HepG2 (cell line): ENCODE measurements around the gene NOP14. TPM values are rescaled to one million over a fixed set of nuclear protein-coding genes. Genes with fewer than 3 reads are reported as not detected.

Experiments used
- AHR ChIP-seq: IDR thresholded peaks from 2 replicates; pipeline ENCODE4 v1.6.1; 2018; ENCODE audit warnings: missing genetic modification reagents, missing compliant biosample characterization
- FOXJ3 ChIP-seq: sonication (generic); formaldehyde crosslinking; IDR thresholded peaks from 2 replicates; pipeline ENCODE4 v1.4.0; 2020; ENCODE audit warnings: missing genetic modification reagents, mild to moderate bottlenecking, borderline replicate concordance
- LCORL ChIP-seq, 2 experiments: fragments of 450-650 bp in 1 of 2; sonication (generic) in 1 of 2; formaldehyde crosslinking in 1 of 2; IDR thresholded peaks; 2 replicates each; pipeline versions ENCODE4 v1.5.0 to v1.6.1; 2017 to 2020; ENCODE audit warnings: antibody characterized with exemption in 1 of 2, missing genetic modification reagents in 1 of 2
- MATR3 ChIP-seq: sonication (generic); formaldehyde crosslinking; IDR thresholded peaks from 2 replicates; pipeline ENCODE4 v1.4.0; 2020; ENCODE audit warnings: missing genetic modification reagents
- MTA3 ChIP-seq: sonication (generic); formaldehyde crosslinking; IDR thresholded peaks from 2 replicates; pipeline ENCODE4 v1.4.0; 2020; ENCODE audit warnings: missing genetic modification reagents
- PAX8 ChIP-seq: sonication (generic); formaldehyde crosslinking; IDR thresholded peaks from 2 replicates; pipeline ENCODE4 v1.8.0; 2022; ENCODE audit warnings: mild to moderate bottlenecking, missing genetic modification reagents, borderline replicate concordance
- PHB2 ChIP-seq: fragments of 450-650 bp; IDR thresholded peaks from 2 replicates; pipeline ENCODE4 v1.6.1; 2018; ENCODE audit not compliant: partially characterized antibody
- PREB ChIP-seq: sonication (generic); formaldehyde crosslinking; IDR thresholded peaks from 2 replicates; pipeline ENCODE4 v1.4.0; 2020; ENCODE audit warnings: missing genetic modification reagents
- SIN3B ChIP-seq: fragments of 150-350 bp; IDR thresholded peaks from 2 replicates; pipeline ENCODE4 v1.6.1; 2014; ENCODE audit warnings: low read length
- TBX2 ChIP-seq: sonication (generic); formaldehyde crosslinking; IDR thresholded peaks from 2 replicates; pipeline ENCODE4 v1.5.0; 2020; ENCODE audit warnings: missing genetic modification reagents, mild to moderate bottlenecking, borderline replicate concordance
- USF2 ChIP-seq, 2 experiments: sonication (generic) in 1 of 2; formaldehyde crosslinking in 1 of 2; IDR thresholded peaks; 2 replicates each; pipeline versions ENCODE4 v1.5.1 to v1.6.1; 2011 to 2020; ENCODE audit warnings: borderline replicate concordance in 1 of 2, low read depth in 1 of 2, low read length in 1 of 2, mild to moderate bottlenecking in 1 of 2, missing genetic modification reagents in 1 of 2, moderate library complexity in 1 of 2
- ZBTB26 ChIP-seq: IDR thresholded peaks from 2 replicates; pipeline ENCODE4 v1.6.1; 2016; ENCODE audit warnings: missing compliant biosample characterization, missing genetic modification reagents, borderline replicate concordance
- ZBTB39 ChIP-seq: sonication (generic); formaldehyde crosslinking; IDR thresholded peaks from 2 replicates; pipeline ENCODE4 v1.5.0; 2020; ENCODE audit warnings: missing genetic modification reagents
- ZBTB7B ChIP-seq: sonication (generic); formaldehyde crosslinking; IDR thresholded peaks from 2 replicates; pipeline ENCODE4 v1.4.0; 2020; ENCODE audit warnings: missing genetic modification reagents
- ZEB1 ChIP-seq: IDR thresholded peaks from 2 replicates; pipeline ENCODE4 v1.6.1; 2012; ENCODE audit warnings: mild to moderate bottlenecking, low read depth, inconsistent platforms; ENCODE audit not compliant: insufficient replicate concordance
- ZKSCAN1 ChIP-seq: fragments of 150-350 bp; IDR thresholded peaks from 2 replicates; pipeline ENCODE4 v1.6.1; 2014; ENCODE audit warnings: low read length
- ZMAT5 ChIP-seq: sonication (generic); formaldehyde crosslinking; IDR thresholded peaks from 2 replicates; pipeline ENCODE4 v1.5.0; 2020; ENCODE audit warnings: mild to moderate bottlenecking, low read depth, missing genetic modification reagents, borderline replicate concordance
- ZNF709 ChIP-seq: sonication (generic); formaldehyde crosslinking; IDR thresholded peaks from 2 replicates; pipeline ENCODE4 v1.5.0; 2020; ENCODE audit warnings: mild to moderate bottlenecking, missing genetic modification reagents
- ZNF749 ChIP-seq: sonication (generic); formaldehyde crosslinking; IDR thresholded peaks from 2 replicates; pipeline ENCODE4 v1.8.0; 2022; ENCODE audit warnings: mild to moderate bottlenecking, missing genetic modification reagents, moderate library complexity, borderline replicate concordance
- polyA plus RNA-seq, 8 experiments: library from polyadenylated mRNA; depleted of rRNA in 3 of 8; stranded (reverse) in 7 of 8; unstranded in 1 of 8; fragments of >200 nt; fragmentation: Illumina TruSeq in 4 of 8; extraction: Trizol in 4 of 8; gene quantifications; 2 replicates each; pipeline versions ENCODE4 v1.2.1 to v1.2.3, GENCODE V29; 2011 to 2016; ENCODE audit warnings: low read depth in 4 of 8, missing spikeins in 1 of 8, mixed read lengths in 1 of 8; ENCODE audit not compliant: insufficient read depth in 1 of 8
- total RNA-seq, 5 experiments: library from RNA; depleted of rRNA; stranded (reverse); fragments of >200 nt; fragmentation: Illumina TruSeq; extraction: Trizol; gene quantifications; 2 replicates each; pipeline ENCODE4 v1.2.3, GENCODE V29; 2016; ENCODE audit warnings: low read depth in 1 of 5

The NOP14 gene
- total and polyA plus RNA-seq, 2 of the 13 experiments (the other 11 are each of a cell fraction or from before 2014, with no cell fraction given) = 6.9 to 47.9 TPM

GRCh38 chr4:2963175-2963965, at the start of gene NOP14, which contains the start of gene GRK4 (continued):
- TF ChIP-seq FOXJ3 (CRISPR knock-in tag) (peak; percentile 92), LCORL (IDR thresholded peaks at IDR 0.05) (no peak), LCORL (CRISPR knock-in tag; IDR thresholded peaks at IDR 0.05) (peak; percentile 85), ZMAT5 (CRISPR knock-in tag) (no peak), ZNF709 (CRISPR knock-in tag) (peak; percentile 88; the same call in 1 of the 2 replicates), ZKSCAN1 (no peak), PHB2 (no peak), ZNF749 (CRISPR knock-in tag) (0 out of 2 replicates have a peak, but pooled peaks have one; percentile 78), ZBTB7B (peak; percentile 83), PAX8 (peak; percentile 77; the same call in 1 of the 2 replicates), PREB (CRISPR knock-in tag) (no peak; the same call in 1 of the 2 replicates), USF2 (IDR thresholded peaks at IDR 0.05; ENCODE audit: low read depth, low read length) (peak; percentile 59), USF2 (CRISPR knock-in tag; IDR thresholded peaks at IDR 0.05; ENCODE audit: borderline replicate concordance) (peak; percentile 87), ZBTB26 (peak; percentile 67; the same call in 1 of the 2 replicates), SIN3B (0 out of 2 replicates have a peak, but pooled peaks have one; percentile 26), ZEB1 (peak; percentile 73), AHR (CRISPR knock-in tag) (no peak; the same call in 1 of the 2 replicates), MATR3 (CRISPR knock-in tag) (no peak), MTA3 (CRISPR knock-in tag) (no peak), TBX2 (CRISPR knock-in tag) (peak; percentile 84), ZBTB39 (CRISPR knock-in tag) (peak; percentile 79)
